WI38 (cell line): ENCODE data around the gene JDP2.
A peak's percentile ranks its signal among the peaks of the same experiment; 100 is the strongest.

Experiments used
- H3K4me3 ChIP-seq: 2 replicates; pipeline ENCODE4 v1.5.1; 2011; ENCODE audit warnings: low read depth, mild to moderate bottlenecking, control low read depth, low read length
- TF ChIP-seq, protein P1 (sequence below): IDR thresholded peaks from 2 replicates; pipeline ENCODE4 v1.5.1; 2012; ENCODE audit warnings: low read depth, mild to moderate bottlenecking, control low read depth, low read length

The JDP2 gene

DNA sequence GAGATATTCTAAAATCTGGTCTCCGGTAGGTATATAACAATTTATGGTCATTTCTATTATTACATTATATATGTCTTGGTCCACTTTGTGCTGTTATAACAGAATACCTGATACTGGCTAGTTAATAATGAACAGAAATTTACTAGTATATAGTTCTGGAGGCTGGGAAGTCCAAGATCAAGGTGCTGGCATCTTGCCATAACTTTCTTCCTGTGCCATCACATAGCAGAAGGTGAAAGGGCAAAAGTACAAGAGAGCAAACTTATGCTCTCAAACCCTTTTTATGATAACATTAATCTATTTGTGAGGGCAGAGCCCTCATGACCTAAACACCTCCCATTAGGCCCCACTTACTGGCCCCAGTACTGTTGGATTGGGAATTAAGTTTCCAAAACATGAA lies 76.6 kb downstream of the JDP2 start:
- no peak overlapping the region for H3K4me3 ChIP-seq
- TF ChIP-seq, protein P1, sequence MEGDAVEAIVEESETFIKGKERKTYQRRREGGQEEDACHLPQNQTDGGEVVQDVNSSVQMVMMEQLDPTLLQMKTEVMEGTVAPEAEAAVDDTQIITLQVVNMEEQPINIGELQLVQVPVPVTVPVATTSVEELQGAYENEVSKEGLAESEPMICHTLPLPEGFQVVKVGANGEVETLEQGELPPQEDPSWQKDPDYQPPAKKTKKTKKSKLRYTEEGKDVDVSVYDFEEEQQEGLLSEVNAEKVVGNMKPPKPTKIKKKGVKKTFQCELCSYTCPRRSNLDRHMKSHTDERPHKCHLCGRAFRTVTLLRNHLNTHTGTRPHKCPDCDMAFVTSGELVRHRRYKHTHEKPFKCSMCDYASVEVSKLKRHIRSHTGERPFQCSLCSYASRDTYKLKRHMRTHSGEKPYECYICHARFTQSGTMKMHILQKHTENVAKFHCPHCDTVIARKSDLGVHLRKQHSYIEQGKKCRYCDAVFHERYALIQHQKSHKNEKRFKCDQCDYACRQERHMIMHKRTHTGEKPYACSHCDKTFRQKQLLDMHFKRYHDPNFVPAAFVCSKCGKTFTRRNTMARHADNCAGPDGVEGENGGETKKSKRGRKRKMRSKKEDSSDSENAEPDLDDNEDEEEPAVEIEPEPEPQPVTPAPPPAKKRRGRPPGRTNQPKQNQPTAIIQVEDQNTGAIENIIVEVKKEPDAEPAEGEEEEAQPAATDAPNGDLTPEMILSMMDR, result no peak

DNA sequence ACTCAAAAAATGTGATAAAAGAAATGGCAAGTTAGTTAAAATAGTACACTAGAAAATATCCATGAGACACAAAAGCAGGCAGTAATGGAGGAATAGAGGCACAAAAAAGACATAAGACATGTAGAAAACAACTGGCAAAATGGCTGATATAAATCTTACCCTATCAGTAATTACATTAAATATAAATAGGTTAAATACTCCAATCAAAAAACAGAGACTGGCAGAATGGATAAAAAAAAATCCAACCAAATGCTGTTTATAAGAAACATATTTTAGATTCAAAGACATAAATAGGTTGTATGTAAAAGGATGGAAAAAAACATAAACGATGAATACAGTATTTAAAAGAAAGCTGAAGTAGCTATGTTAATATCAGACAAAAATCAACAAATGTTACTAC lies 79.1 kb downstream of the JDP2 start:
- TF ChIP-seq, protein P1, result no peak
- no peak overlapping the region for H3K4me3 ChIP-seq

DNA sequence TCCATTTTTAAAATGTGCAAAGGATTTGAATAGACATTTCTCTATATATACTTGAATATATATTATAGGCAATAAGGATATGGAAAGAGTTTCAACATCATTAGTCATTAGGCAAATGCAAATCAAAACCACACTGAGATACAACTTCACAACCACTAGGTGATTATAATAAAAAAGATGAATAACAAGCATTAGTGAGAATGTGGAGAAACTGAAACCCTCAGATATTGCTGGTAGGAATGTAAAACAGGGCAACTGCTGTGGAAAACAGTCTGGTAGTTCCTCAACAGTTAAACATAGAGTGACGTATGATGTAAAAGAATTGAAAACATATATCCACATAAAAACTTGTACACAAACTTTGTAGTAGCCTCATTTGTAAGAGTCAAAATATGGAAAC lies 82.7 kb downstream of the JDP2 start:
- H3K4me3 ChIP-seq, result no peak overlapping the region
- TF ChIP-seq, protein P1, result no peak

DNA sequence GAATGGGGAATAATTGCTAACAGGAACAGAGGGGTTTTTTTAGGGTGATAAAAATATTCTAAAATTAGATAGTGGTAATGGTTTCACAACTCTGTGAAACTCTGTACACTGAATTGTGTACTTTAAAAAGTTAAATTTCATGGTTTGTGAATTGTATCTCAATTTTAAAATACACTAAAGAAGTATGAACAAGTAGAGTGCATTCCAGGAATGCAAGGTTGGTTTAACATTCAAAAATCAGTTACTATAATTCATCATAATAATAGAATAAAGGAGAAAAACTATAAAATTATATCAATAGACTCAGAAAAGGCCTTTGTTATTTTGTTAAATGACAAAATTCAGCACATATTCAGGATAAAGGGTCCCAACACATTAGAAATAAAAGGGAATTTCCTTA lies 83.4 kb downstream of the JDP2 start:
- TF ChIP-seq, protein P1, result no peak

DNA sequence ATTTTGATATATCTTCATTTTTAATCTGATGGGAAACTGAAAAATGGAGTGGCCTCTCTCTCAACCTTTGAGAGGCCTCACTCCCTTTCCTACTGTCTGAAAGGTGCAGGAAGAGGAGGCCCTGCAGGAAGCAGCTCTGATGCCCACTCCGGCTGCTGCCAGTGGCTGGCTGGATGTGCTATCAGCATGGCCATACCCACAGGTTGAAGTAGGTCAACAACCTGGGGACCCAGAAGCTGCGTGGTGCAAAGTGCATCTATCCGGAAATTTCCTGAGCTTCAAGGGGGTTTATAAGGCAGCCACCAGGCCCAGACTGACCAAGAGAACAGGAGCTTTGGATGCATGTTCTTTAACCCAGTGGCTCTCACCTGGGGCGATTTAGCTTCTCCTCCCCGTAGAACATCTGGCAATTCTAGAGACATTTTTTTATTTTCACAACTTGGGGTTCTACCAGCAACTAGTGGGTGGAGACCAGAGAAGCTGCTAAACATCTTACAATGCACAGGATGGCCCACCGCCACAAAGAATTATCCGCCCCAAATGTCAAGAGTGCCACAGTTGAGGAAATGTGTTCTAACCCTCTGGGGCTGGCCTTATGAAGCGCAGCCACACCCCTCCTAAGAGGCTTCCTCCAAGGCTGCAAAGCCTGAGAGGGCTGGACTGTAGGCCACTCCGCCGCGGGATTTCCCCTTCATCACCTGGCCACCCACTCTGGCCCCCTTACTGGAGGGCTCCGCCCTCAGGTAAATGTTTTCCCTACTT lies 86.3 kb downstream of the JDP2 start:
- TF ChIP-seq, protein P1, result no peak
- no peak overlapping the region for H3K4me3 ChIP-seq

More for the DNA sequence above, 83.4 kb downstream of the JDP2 start:
- H3K4me3 ChIP-seq, result no peak overlapping the region

DNA sequence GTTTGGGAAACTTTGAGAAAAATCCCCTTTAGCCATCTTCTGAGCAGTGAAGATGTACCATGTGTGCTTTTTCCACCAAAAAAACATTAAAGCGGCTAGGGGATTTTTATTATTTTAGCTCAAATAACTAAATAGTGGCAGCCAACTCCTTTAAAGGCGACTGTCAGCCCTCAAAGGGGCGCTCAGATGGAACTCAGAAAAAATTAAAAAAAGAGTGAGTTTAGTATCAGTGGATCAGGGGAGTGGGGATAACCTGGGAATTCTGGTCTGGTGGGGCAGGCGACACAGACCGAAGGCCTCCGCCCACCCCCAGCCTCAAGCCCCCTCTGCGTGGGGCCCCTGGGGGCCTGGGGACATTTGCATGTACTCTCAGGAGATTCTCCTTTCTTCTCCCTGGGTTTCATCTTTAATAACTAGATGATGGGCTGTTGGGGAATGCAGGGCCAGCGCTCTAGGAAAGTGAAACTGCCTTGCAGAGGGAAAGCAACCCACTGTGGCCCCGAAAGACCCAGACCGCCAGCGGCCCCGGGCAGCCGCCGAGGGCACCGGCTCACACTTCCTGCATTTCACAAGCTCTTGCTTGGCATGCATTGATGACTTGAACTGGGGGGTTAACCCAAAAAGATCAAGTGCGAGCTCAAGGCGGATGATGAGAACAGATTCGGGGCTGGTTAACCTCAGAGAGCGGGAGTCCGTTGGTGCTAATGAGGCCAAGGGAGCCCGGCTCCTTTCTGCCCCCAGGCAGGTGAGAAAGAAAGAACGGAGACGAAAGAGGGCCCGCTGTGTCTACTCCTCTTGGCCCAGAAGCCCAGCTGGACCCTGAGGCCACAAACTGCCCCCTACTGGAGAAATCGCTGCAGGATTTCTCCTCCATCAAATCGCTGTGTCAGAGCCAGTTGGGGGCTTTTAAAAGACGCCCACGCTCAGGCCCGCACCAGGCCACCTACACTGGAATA lies 87.1 kb downstream of the JDP2 start:
- peak overlapping the region; percentile 40 for H3K4me3 ChIP-seq
- TF ChIP-seq, protein P1, result no peak

DNA sequence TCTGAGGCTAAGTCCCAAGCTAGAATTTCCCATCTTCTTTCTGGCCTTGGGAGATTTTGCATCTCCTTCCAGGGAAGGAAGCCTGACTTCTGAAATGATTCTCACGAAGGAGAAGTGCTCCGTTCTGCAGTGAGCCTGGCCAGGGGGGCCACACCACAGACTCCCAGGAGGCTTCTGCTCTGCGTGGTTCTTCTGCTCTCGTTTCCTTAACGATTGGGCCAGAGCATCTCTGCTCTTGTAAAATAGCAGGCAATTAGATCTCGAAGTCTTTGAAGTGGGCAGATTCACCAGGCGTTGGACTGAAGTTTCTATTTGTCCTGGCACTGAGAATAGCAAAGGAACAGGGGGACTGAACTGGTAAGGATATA lies 87.8 kb downstream of the JDP2 start:
- H3K4me3 ChIP-seq, result no peak overlapping the region

More for the DNA sequence above, 87.8 kb downstream of the JDP2 start:
- TF ChIP-seq, protein P1, result no peak
